DMS153 treated with DMSO at 0.1 percent for 48 hours (cell line): ENCODE results near the gene BCAN.
"Not testable (repeated sequence)": the region's sequence is repeated elsewhere in the genome, so short reads cannot be mapped to it uniquely, and the experiment has no call there.

Experiments used
- DNase-seq: peaks from one replicate; lab custom pipeline; 2025; ENCODE audit not compliant: unreplicated experiment; lab: John Stamatoyannopoulos, UW

The BCAN gene

DNA sequence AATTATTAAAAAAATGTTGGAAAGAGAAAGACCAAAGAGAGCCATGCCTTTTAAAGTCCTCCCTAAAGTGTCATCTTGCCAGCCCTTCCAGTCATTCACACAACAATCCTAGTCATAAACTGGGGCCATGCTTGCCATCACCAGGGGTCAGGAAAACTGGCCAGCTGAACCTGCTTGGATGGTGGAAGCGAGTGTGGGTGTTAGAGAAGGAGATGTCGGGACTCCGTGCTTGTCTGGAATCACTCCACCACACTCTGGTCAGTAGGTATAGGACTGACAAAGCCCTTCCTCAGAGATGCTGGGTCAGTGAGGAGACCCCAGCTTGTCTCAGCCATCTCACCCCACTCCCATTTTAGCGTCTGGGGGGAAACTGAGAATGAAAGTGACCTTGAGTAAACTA lies 26.0 kb upstream of the BCAN start:
- DNase-seq, result no peak

DNA sequence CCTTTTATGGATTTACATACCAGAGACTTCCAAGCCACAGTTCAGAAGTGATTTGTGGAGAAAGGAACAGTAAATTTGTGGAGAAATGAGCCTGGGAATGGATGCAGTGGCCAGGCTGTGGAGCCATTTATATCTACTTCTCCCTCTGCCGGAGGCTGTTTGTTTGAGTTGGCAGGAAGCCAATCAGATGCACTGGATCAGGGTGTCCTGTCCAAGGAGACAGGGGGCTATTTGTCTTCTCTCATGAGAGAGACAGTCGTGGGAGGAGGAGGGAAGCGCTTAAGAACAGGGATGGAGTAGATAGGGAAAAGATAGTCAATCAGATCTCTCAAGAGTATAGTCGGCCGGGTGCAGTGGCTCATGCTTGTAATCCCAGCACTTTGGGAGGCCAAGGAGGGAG lies 25.5 kb upstream of the BCAN start:
- peak; percentile 42 for DNase-seq

GRCh38 chr1:156618853-156619581 lies 22.9 kb upstream of the BCAN start, which contains the start of gene HAPLN2:
HAPLN2 (plus strand) TSS chr1:156619415; CDS start chr1:156623491, 4,076 bp downstream.
- no peak for DNase-seq

GRCh38 chr1:156619582-156619955 lies 22.3 kb upstream of the BCAN start:
- no peak for DNase-seq

DNA sequence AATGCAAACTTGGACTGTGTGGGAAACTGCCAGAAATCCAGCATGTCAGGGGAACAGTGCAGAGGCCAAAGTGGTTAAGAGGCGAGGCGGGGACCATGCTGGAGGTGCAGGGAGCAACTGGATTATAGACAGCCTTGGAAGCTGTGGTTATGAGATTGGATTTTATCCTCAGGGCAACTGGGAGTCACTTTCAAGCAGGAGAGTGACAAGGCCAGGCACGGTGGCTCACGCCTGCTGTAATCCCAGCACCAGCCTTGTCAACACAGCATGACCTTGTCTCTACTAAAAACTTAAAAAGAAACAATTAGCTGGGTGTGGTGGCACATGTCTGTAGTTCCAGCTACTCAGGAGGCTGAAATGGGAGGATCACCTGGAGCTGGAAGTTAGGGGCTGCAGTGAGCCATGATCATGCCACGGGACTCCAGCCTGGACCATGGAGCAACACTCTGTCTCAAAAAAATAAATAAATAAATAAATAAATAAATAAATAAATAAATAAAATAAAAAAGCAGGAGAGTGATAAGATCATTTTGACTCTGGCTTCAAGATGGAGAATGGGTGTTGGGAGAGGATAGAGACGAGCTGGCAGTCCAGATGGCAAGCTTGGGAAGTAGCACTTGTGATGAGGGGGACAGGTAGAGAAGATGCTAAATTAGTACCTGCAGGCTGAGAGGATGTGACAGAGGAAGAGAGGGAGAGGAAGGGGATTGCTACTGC lies 19.2 kb upstream of the BCAN start:
- DNase-seq, result no peak

GRCh38 chr1:156623946-156624813 lies 17.7 kb upstream of the BCAN start:
- peak; percentile 59 for DNase-seq

DNA sequence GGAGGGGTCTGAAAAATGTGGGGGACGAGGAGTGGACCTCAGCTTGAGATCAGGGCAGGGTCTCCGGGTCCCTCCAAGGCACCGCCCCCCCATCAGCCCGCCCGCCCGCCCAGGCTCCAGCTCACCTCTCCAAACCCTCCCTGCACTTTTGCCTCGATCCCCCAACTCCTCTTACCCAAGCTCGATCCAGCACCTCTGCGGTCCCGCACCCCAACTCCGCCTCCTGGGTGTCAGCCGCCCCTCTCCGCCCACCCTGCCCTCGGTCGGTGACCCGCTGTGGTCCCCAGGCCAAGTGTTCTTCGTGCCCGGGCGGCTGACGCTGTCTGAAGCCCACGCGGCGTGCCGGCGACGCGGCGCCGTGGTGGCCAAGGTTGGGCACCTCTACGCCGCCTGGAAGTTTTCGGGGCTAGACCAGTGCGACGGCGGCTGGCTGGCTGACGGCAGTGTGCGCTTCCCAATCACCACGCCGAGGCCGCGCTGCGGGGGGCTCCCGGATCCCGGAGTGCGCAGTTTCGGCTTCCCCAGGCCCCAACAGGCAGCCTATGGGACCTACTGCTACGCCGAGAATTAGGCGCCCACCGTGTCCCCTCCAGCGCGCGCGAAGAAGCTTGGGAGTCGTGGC lies 17.0 kb upstream of the BCAN start:
- DNase-seq, result no peak

GRCh38 chr1:156625436-156626078 lies 16.4 kb upstream of the BCAN start:
- peak; percentile 30 for DNase-seq

DNA sequence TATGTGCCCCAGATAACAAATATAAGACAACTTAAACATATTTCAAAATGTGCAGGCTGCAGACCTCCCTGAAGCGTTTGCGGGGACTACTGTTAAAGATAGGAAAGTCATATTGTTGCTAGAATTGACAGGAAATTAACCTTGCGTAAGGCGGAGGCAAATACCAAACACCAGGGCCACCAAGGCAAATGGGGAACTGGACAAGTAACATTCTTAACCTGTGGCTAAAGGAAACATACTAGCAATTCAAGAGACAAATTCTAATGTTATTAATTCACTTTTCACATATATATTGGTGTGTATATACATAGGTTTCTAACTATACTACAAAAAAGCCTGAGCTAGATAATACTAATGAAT lies 15.9 kb upstream of the BCAN start:
- DNase-seq, result no peak

- DNase-seq, result peak; percentile 39
Measured at GRCh38 chr1:156627313-156627880, 14.5 kb upstream of the BCAN start.

GRCh38 chr1:156629823-156630449 lies 12.0 kb upstream of the BCAN start:
- no peak for DNase-seq

- not testable (repeated sequence) for DNase-seq
Measured at GRCh38 chr1:156631152-156631551, 10.8 kb upstream of the BCAN start.

- DNase-seq, result no peak
Measured at GRCh38 chr1:156632355-156632754, 9.6 kb upstream of the BCAN start.

GRCh38 chr1:156638189-156638985 lies 3.5 kb upstream of the BCAN start:
- no peak for DNase-seq

DNA sequence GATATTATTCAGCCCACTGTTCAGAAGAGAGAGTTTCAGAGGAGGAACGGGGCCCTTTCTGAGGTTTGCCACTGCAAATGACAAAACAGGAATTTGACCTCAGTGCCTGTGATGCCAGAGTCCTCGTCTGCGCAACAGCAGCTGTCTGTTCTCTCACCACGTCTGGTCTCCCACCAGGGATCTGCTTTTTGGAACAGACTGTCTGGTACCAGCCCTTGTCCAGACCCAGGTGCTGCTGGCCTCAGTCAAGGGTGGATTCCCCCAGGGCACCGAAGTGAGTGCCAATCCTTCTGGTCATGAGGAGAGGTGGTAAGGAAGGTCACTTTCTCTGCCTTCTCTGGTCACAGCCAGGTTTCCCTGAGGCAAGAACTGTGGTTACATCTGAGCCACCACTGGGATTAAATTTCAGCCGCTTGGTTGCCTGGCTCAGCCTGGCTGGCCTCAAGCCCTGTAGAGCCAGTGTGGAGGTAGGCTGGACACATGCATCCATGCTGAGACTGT lies 2.3 kb upstream of the BCAN start:
- DNase-seq, result no peak

DNA sequence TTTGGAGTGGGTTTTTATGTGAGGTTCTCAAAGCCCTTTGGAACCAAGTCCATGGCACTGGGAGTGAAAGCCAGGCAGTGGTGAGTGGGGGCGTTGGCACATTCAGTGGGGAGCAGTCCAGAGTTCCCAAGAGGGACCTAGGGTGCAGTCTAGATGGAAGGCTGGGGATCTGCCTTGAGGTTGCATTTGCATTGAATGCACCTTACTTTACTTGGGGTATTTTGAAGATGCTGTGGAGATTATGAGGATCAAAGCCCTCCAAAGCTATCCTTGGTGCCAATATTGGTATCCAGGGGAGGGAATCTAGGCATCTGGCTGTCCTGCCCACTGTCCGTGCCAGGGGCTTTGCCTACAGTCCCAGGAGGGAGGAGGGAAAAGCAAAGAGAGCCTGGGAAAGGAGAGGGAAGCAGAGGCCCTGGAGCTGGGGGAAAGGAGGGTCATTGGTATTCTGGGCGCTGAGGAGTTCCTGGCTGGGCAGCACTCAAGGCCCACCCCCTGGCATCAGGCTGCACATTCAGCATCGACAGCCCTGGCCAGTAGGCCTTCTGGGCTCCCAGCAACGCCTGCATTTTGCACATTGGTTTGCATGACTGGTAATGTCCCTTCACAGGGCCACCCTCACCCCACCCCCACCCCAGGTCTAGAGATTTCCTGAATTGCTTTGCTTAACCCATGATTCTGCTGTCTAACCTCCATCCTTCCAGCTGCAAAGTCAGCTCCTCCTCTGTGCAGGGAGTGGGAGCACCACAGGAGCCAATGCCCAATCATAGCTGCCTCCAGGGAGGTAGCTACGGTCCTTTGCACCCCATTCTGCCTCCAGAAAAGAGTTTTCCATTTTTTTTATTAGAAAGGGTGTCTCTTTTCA lies 843 bp upstream of the BCAN start:
- no peak for DNase-seq

GRCh38 chr1:156642265-156643048 lies 540 bp downstream of the BCAN start:
- DNase-seq, result no peak
